ENCODE results near the gene NEGR1.

Gene NEGR1

GRCh38 chr1:71393301-71393700, 889.0 kb downstream of the NEGR1 start:
- peaks cover 30% of the 10 kb centered on the region for H3K9me3 Mint-ChIP-seq
- H3K27me3 Mint-ChIP-seq (ENCODE audit: low read depth): no peaks in the 10 kb centered on the region
- no peak overlapping the region for H3K27ac Mint-ChIP-seq
- no peak for DNase-seq (ENCODE audit: low spot score)
- no peaks in the 10 kb centered on the region for H3K36me3 Mint-ChIP-seq (ENCODE audit: low read depth)
- no peaks in the 10 kb centered on the region for H3K4me1 Mint-ChIP-seq (ENCODE audit: low read depth)
- no peak overlapping the region for H3K4me3 Mint-ChIP-seq

- H3K27me3 Mint-ChIP-seq (ENCODE audit: low read depth): no peaks in the 10 kb centered on the region
- no peak for DNase-seq (ENCODE audit: low spot score)
- no peaks in the 10 kb centered on the region for H3K36me3 Mint-ChIP-seq (ENCODE audit: low read depth)
- H3K27ac Mint-ChIP-seq: no peak overlapping the region
- H3K4me3 Mint-ChIP-seq: no peak overlapping the region
- no peaks in the 10 kb centered on the region for H3K4me1 Mint-ChIP-seq (ENCODE audit: low read depth)
- peaks cover 32% of the 10 kb centered on the region for H3K9me3 Mint-ChIP-seq
Measured at GRCh38 chr1:71390518-71390917, 891.8 kb downstream of the NEGR1 start.

- no peaks in the 10 kb centered on the region for H3K36me3 Mint-ChIP-seq (ENCODE audit: low read depth)
- peaks cover 45% of the 10 kb centered on the region for H3K9me3 Mint-ChIP-seq
- DNase-seq (ENCODE audit: low spot score): no peak
- H3K27me3 Mint-ChIP-seq (ENCODE audit: low read depth): no peaks in the 10 kb centered on the region
- no peak overlapping the region for H3K27ac Mint-ChIP-seq
- H3K4me3 Mint-ChIP-seq: no peak overlapping the region
- H3K4me1 Mint-ChIP-seq (ENCODE audit: low read depth): no peaks in the 10 kb centered on the region
Measured at GRCh38 chr1:71377886-71378285, 904.5 kb downstream of the NEGR1 start.

- no peaks in the 10 kb centered on the region for H3K27me3 Mint-ChIP-seq (ENCODE audit: low read depth)
- no peak overlapping the region for H3K27ac Mint-ChIP-seq
- H3K4me3 Mint-ChIP-seq: no peak overlapping the region
- peaks cover 18% of the 10 kb centered on the region for H3K9me3 Mint-ChIP-seq
- H3K36me3 Mint-ChIP-seq (ENCODE audit: low read depth): no peaks in the 10 kb centered on the region
- H3K4me1 Mint-ChIP-seq (ENCODE audit: low read depth): no peaks in the 10 kb centered on the region
- no peak for DNase-seq (ENCODE audit: low spot score)
Measured at GRCh38 chr1:71372496-71372895, 909.8 kb downstream of the NEGR1 start.

- H3K4me3 Mint-ChIP-seq: no peak overlapping the region
Measured at GRCh38 chr1:71371581-71371980, 910.8 kb downstream of the NEGR1 start.

GRCh38 chr1:71364236-71364635, 918.1 kb downstream of the NEGR1 start:
- H3K4me1 Mint-ChIP-seq (ENCODE audit: low read depth): no peaks in the 10 kb centered on the region
- H3K4me3 Mint-ChIP-seq: no peak overlapping the region
- no peak for DNase-seq (ENCODE audit: low spot score)
- H3K27ac Mint-ChIP-seq: no peak overlapping the region
- H3K36me3 Mint-ChIP-seq (ENCODE audit: low read depth): no peaks in the 10 kb centered on the region
- H3K27me3 Mint-ChIP-seq (ENCODE audit: low read depth): no peaks in the 10 kb centered on the region
- peaks cover 7% of the 10 kb centered on the region for H3K9me3 Mint-ChIP-seq

More at GRCh38 chr1:71371581-71371980, 910.8 kb downstream of the NEGR1 start:
- Mint-ChIP-seq H3K36me3 (ENCODE audit: low read depth) (no peaks in the 10 kb centered on the region), H3K4me1 (ENCODE audit: low read depth) (no peaks in the 10 kb centered on the region), H3K9me3 (peaks cover 10% of the 10 kb centered on the region), H3K27ac (no peak overlapping the region), H3K27me3 (ENCODE audit: low read depth) (no peaks in the 10 kb centered on the region)
- no peak for DNase-seq (ENCODE audit: low spot score)

- DNase-seq (ENCODE audit: low spot score): no peak
- H3K36me3 Mint-ChIP-seq (ENCODE audit: low read depth): no peaks in the 10 kb centered on the region
- H3K27me3 Mint-ChIP-seq (ENCODE audit: low read depth): no peaks in the 10 kb centered on the region
- H3K4me1 Mint-ChIP-seq (ENCODE audit: low read depth): no peaks in the 10 kb centered on the region
- peaks cover 12% of the 10 kb centered on the region for H3K9me3 Mint-ChIP-seq
- no peak overlapping the region for H3K4me3 Mint-ChIP-seq
- H3K27ac Mint-ChIP-seq: no peak overlapping the region
Measured at GRCh38 chr1:71362691-71363090, 919.6 kb downstream of the NEGR1 start.

- DNase-seq (ENCODE audit: low spot score): no peak
- H3K36me3 Mint-ChIP-seq (ENCODE audit: low read depth): no peaks in the 10 kb centered on the region
- no peak overlapping the region for H3K27ac Mint-ChIP-seq
- H3K4me1 Mint-ChIP-seq (ENCODE audit: low read depth): no peaks in the 10 kb centered on the region
- peaks cover 12% of the 10 kb centered on the region for H3K9me3 Mint-ChIP-seq
- H3K4me3 Mint-ChIP-seq: no peak overlapping the region
- H3K27me3 Mint-ChIP-seq (ENCODE audit: low read depth): no peaks in the 10 kb centered on the region
Measured at GRCh38 chr1:71362076-71362475, 920.3 kb downstream of the NEGR1 start.

- no peaks in the 10 kb centered on the region for H3K4me1 Mint-ChIP-seq (ENCODE audit: low read depth)
- H3K9me3 Mint-ChIP-seq: peaks cover 12% of the 10 kb centered on the region
- no peaks in the 10 kb centered on the region for H3K36me3 Mint-ChIP-seq (ENCODE audit: low read depth)
- DNase-seq (ENCODE audit: low spot score): no peak
- no peak overlapping the region for H3K27ac Mint-ChIP-seq
- no peak overlapping the region for H3K4me3 Mint-ChIP-seq
- H3K27me3 Mint-ChIP-seq (ENCODE audit: low read depth): no peaks in the 10 kb centered on the region
Measured at GRCh38 chr1:71357708-71358107, 924.6 kb downstream of the NEGR1 start.

GRCh38 chr1:71351438-71351837, 930.9 kb downstream of the NEGR1 start:
- no peak overlapping the region for H3K27ac Mint-ChIP-seq
- H3K36me3 Mint-ChIP-seq (ENCODE audit: low read depth): no peaks in the 10 kb centered on the region
- no peak for DNase-seq (ENCODE audit: low spot score)
- no peak overlapping the region for H3K4me3 Mint-ChIP-seq
- no peaks in the 10 kb centered on the region for H3K9me3 Mint-ChIP-seq
- no peaks in the 10 kb centered on the region for H3K4me1 Mint-ChIP-seq (ENCODE audit: low read depth)
- H3K27me3 Mint-ChIP-seq (ENCODE audit: low read depth): no peaks in the 10 kb centered on the region

- no peaks in the 10 kb centered on the region for H3K4me1 Mint-ChIP-seq (ENCODE audit: low read depth)
- no peak for DNase-seq (ENCODE audit: low spot score)
- no peaks in the 10 kb centered on the region for H3K36me3 Mint-ChIP-seq (ENCODE audit: low read depth)
- no peak overlapping the region for H3K27ac Mint-ChIP-seq
- no peaks in the 10 kb centered on the region for H3K9me3 Mint-ChIP-seq
- H3K27me3 Mint-ChIP-seq (ENCODE audit: low read depth): no peaks in the 10 kb centered on the region
- H3K4me3 Mint-ChIP-seq: no peak overlapping the region
Measured at GRCh38 chr1:71350805-71351204, 931.5 kb downstream of the NEGR1 start.

- Mint-ChIP-seq H3K27ac (no peak overlapping the region), H3K9me3 (no peaks in the 10 kb centered on the region), H3K36me3 (ENCODE audit: low read depth) (no peaks in the 10 kb centered on the region), H3K4me1 (ENCODE audit: low read depth) (no peaks in the 10 kb centered on the region), H3K4me3 (no peak overlapping the region), H3K27me3 (ENCODE audit: low read depth) (no peaks in the 10 kb centered on the region)
- DNase-seq (ENCODE audit: low spot score): no peak
Measured at GRCh38 chr1:71350330-71350729, 932.0 kb downstream of the NEGR1 start.
